Body of pancreas (tissue), 4 donors: ENCODE data around the gene CCDC3. TPM values are rescaled to one million over a fixed set of nuclear protein-coding genes. Genes with fewer than 3 reads are reported as not detected.

ENCODE experiments used
- ATAC-seq: fragments of 150-250 bp; one replicate; pipeline ENCODE4 v1.9.1; 2016
- DNase-seq, 4 donors: peaks; one replicate each; pipeline ENCODE4 v3.0.0-alpha.2; 2019
- H3K27ac ChIP-seq, 4 donors: fragments of 200-600 bp; sonication (generic); 1 replicate in 3 of 4; 2 replicates in 1 of 4; pipeline versions ENCODE4 v1.5.1 to v1.6.1; 2016 to 2019; ENCODE audit warnings: mild to moderate bottlenecking in 1 of 4, mixed read lengths in 1 of 4, moderate library complexity in 1 of 4
- H3K27me3 ChIP-seq, 2 donors: fragments of 200-600 bp; sonication (generic); one replicate each; pipeline ENCODE4 v1.6.0; 2016; ENCODE audit warnings: mild to moderate bottlenecking in 1 of 2
- H3K36me3 ChIP-seq, 2 donors: fragments of 200-600 bp; sonication (generic); replicated peaks in 1 of 2; 2 replicates each; pipeline ENCODE4 v1.5.1; 2016; ENCODE audit warnings: low read depth in 2 of 2; ENCODE audit not compliant: insufficient read depth in 1 of 2
- H3K4me1 ChIP-seq: fragments of 200-600 bp; sonication (generic); one replicate; pipeline ENCODE4 v1.6.0; 2016
- H3K4me3 ChIP-seq, 2 donors: fragments of 200-600 bp; sonication (generic); 1 replicate in 1 of 2; 2 replicates in 1 of 2; pipeline ENCODE4 v1.5.1; 2016 to 2019
- H3K9me3 ChIP-seq, 3 donors: fragments of 200-600 bp; sonication (generic); 1 replicate in 2 of 3; 2 replicates in 1 of 3; pipeline ENCODE4 v1.5.1; 2016
- POLR2A ChIP-seq, 3 donors: fragments of 450-650 bp; IDR thresholded peaks; one replicate each; pipeline ENCODE4 v1.6.1; 2016; ENCODE audit warnings: antibody characterized with exemption in 3 of 3, mild to moderate bottlenecking in 2 of 3
- WGBS, 2 donors: methylation state at CpG; one replicate each; pipeline ENCODE4 v1.1.5; 2017; 5-methylcytosine and 5-hydroxymethylcytosine counted together
- intact Hi-C: fragments of 100-400 bp; cut with DNase I; formaldehyde crosslinking; loops from one replicate; pipeline ENCODE4 v1.15.1; 2023
- total RNA-seq, 2 donors: library from RNA; depleted of rRNA; stranded (reverse); fragments of >200 nt; gene quantifications; one replicate each; pipeline ENCODE4 v1.1.0, GENCODE V29; 2016
- TF ChIP-seq, protein P1 (sequence below), 7 experiments: fragments of 450-650 bp in 4 of 7; fragments of 200-600 bp in 3 of 7; sonication (generic) in 3 of 7; IDR thresholded peaks; one replicate each; pipeline ENCODE4 v1.5.1; 2016 to 2019; ENCODE audit warnings: antibody characterized with exemption in 7 of 7

Gene CCDC3
- total RNA-seq, 2 donors from 2014 or later: 2.1 to 17.1 TPM

DNA sequence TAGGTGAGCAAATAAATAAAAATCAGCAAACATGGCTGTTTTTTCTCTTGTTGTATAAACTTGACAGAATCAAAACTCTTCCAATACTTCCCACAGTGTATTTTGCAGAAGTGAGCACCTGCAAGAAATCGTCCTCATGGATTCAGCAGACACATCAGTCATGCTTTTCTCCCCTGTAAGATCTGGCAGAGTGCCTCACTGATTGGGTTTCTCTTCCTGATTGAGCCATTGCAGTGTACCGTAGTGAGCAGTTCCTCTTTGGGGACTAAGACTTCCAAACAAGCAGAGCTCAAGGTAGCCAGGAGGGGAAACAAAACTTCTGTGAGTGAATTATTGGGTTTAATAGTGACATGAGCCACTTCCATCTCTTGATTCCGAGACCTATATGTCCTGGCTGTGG lies 2.2 kb upstream of the CCDC3 start:
- DNase-seq (no peak), ATAC-seq (no peak)
- no peak overlapping the region for H3K4me3 ChIP-seq
- H3K9me3 ChIP-seq: no peaks in the 10 kb centered on the region
- H3K27ac ChIP-seq: no peak overlapping the region
- TF ChIP-seq POLR2A (IDR thresholded peaks at IDR 0.05): no peak
- TF ChIP-seq, protein P1, sequence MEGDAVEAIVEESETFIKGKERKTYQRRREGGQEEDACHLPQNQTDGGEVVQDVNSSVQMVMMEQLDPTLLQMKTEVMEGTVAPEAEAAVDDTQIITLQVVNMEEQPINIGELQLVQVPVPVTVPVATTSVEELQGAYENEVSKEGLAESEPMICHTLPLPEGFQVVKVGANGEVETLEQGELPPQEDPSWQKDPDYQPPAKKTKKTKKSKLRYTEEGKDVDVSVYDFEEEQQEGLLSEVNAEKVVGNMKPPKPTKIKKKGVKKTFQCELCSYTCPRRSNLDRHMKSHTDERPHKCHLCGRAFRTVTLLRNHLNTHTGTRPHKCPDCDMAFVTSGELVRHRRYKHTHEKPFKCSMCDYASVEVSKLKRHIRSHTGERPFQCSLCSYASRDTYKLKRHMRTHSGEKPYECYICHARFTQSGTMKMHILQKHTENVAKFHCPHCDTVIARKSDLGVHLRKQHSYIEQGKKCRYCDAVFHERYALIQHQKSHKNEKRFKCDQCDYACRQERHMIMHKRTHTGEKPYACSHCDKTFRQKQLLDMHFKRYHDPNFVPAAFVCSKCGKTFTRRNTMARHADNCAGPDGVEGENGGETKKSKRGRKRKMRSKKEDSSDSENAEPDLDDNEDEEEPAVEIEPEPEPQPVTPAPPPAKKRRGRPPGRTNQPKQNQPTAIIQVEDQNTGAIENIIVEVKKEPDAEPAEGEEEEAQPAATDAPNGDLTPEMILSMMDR (IDR thresholded peaks at IDR 0.05): no peak
- no peaks in the 10 kb centered on the region for H3K36me3 ChIP-seq
- H3K4me1 ChIP-seq: peaks cover 4% of the 10 kb centered on the region
- intact Hi-C loops: no loop called here
- WGBS, 2 donors: 56 to 63% methylated on average over 3 of the region's 3 CpGs
- no peaks in the 10 kb centered on the region for H3K27me3 ChIP-seq

DNA sequence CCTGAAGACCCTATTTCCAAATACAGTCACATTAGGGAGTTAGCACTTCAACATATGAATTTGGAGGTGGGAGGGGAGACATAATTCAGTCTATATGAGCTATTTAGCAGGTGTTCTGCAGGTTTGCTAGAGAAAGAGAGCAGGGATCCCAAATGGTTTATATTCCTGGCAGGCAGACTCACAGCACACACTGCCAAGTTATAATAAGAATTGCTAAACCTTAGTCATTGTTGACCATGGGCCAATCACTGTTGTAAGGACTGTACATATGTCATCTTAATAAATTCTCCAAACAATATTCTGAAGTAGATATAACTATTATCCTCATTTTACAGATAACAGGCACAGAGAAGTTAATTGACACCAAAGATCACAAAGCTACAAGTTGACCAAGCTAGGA lies 1.5 kb upstream of the CCDC3 start:
- H3K9me3 ChIP-seq: no peaks in the 10 kb centered on the region
- H3K27ac ChIP-seq: no peak overlapping the region
- peaks cover 4% of the 10 kb centered on the region for H3K4me1 ChIP-seq
- no peaks in the 10 kb centered on the region for H3K27me3 ChIP-seq
- TF ChIP-seq, protein P1 (IDR thresholded peaks at IDR 0.05): no peak
- TF ChIP-seq POLR2A (IDR thresholded peaks at IDR 0.05): no peak
- H3K4me3 ChIP-seq: no peak overlapping the region
- intact Hi-C loops: no loop called here
- DNase-seq: no peak
- no peaks in the 10 kb centered on the region for H3K36me3 ChIP-seq
- no peak for ATAC-seq

DNA sequence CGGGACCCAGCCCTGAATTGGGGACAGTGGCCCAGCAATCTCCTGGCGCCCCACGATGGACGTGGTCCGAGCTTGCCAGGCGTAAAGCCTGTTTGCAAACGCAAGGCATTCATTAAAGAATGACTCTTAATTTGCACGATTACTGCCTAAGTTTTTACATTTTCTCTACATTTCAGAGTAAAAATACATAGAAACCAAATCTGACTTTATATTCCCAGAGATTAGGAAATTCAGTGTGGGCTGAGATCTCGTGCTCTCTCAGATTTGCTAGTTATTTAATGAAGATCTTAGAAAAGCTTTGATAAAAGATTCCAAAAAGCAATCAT lies 337 bp upstream of the CCDC3 start:
- no peaks in the 10 kb centered on the region for H3K36me3 ChIP-seq
- H3K27me3 ChIP-seq: no peaks in the 10 kb centered on the region
- H3K27ac ChIP-seq: no peak overlapping the region
- peaks cover 4% of the 10 kb centered on the region for H3K4me1 ChIP-seq
- intact Hi-C loops: no loop called here
- no peak overlapping the region for H3K4me3 ChIP-seq
- ATAC-seq (no peak), DNase-seq (no peak)
- TF ChIP-seq POLR2A (IDR thresholded peaks at IDR 0.05): no peak
- TF ChIP-seq, protein P1 (IDR thresholded peaks at IDR 0.05): no peak
- WGBS, 2 donors: 5 to 7% methylated on average over 9 of the region's 9 CpGs
- no peaks in the 10 kb centered on the region for H3K9me3 ChIP-seq

DNA sequence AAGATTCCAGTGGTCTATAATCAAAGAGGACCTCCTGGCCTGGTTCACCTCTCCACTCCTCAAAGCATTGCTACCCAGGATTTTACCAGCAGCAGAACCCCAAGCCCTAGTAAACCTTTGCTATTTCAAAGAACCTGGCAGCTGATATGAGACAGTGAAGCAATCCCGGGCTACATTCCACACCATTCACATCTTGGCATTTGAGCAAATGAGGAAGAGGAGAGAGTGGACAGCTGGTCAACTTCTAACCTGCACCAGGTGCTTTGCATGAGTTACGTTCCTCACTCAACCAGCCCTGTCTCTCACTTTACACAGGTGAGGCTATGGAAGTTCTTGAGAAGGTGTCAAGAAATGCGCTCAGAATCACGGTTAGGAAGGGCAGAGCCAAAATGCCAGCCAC lies 1.1 kb downstream of the CCDC3 start:
- Histone ChIP-seq H3K9me3 (no peaks in the 10 kb centered on the region), H3K4me1 (peaks cover 4% of the 10 kb centered on the region), H3K4me3 (no peak overlapping the region), H3K27ac (no peak overlapping the region), H3K27me3 (no peaks in the 10 kb centered on the region), H3K36me3 (no peaks in the 10 kb centered on the region)
- TF ChIP-seq POLR2A (IDR thresholded peaks at IDR 0.05): no peak
- TF ChIP-seq, protein P1 (IDR thresholded peaks at IDR 0.05): no peak
- ATAC-seq (no peak), DNase-seq (no peak)
- WGBS, 2 donors: 64 to 65% methylated on average over 4 of the region's 4 CpGs
- intact Hi-C loops: no loop called here

DNA sequence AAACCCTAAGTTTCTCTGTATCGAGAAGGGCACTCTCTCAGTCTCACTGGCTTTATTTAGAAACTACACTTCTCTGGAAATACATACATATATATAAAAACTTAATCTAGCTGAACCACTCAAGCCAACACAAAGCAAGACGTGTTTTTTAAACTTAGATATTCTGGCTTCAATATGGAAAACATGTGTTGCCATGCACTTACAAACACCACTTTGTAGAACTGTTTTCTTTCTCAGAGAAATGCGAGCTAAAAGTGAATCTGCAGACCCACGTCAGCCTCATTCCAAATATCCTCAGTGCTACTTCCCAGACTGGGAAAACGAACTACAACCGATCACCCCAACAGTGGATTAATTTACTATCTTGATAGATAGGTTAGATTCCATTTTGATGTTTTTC lies 1.7 kb downstream of the CCDC3 start:
- TF ChIP-seq POLR2A (IDR thresholded peaks at IDR 0.05): no peak
- TF ChIP-seq, protein P1 (IDR thresholded peaks at IDR 0.05): no peak
- intact Hi-C loops: no loop called here
- DNase-seq (no peak), ATAC-seq (no peak)
- no peak overlapping the region for H3K4me3 ChIP-seq
- WGBS, 2 donors: 79 to 83% methylated on average over 6 of the region's 6 CpGs
- H3K9me3 ChIP-seq: no peaks in the 10 kb centered on the region
- no peaks in the 10 kb centered on the region for H3K27me3 ChIP-seq
- H3K4me1 ChIP-seq: peaks cover 4% of the 10 kb centered on the region
- no peaks in the 10 kb centered on the region for H3K36me3 ChIP-seq
- H3K27ac ChIP-seq: no peak overlapping the region
